ENCODE results near the gene ZIC5. TPM values are rescaled to one million over a fixed set of nuclear protein-coding genes. Genes with fewer than 3 reads are reported as not detected.

ZIC5 gene
- total and polyA plus RNA-seq, 2 of the 13 experiments (the other 11 are each of a cell fraction or from before 2014, with no cell fraction given), result 0.02 to 0.07 TPM

DNA sequence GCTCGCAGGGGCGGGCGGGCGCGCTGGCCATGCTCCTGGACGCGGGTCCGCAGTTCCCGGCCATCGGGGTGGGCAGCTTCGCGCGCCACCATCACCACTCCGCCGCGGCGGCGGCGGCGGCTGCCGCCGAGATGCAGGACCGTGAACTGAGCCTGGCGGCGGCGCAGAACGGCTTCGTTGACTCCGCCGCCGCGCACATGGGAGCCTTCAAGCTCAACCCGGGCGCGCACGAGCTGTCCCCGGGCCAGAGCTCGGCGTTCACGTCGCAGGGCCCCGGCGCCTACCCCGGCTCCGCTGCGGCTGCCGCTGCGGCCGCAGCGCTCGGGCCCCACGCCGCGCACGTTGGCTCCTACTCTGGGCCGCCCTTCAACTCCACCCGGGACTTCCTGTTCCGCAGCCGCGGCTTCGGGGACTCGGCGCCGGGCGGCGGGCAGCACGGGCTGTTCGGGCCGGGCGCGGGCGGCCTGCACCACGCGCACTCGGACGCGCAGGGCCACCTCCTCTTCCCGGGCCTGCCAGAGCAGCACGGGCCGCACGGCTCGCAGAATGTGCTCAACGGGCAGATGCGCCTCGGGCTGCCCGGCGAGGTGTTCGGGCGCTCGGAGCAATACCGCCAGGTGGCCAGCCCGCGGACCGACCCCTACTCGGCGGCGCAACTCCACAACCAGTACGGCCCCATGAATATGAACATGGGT lies 10.6 kb upstream of the ZIC5 start (continued):
- TF ChIP-seq, protein P1, sequence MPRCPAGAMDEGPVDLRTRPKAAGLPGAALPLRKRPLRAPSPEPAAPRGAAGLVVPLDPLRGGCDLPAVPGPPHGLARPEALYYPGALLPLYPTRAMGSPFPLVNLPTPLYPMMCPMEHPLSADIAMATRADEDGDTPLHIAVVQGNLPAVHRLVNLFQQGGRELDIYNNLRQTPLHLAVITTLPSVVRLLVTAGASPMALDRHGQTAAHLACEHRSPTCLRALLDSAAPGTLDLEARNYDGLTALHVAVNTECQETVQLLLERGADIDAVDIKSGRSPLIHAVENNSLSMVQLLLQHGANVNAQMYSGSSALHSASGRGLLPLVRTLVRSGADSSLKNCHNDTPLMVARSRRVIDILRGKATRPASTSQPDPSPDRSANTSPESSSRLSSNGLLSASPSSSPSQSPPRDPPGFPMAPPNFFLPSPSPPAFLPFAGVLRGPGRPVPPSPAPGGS (CRISPR knock-in tag; IDR thresholded peaks at IDR 0.05), result peak; percentile 19; the same call in 1 of the 2 replicates
- no peak for TF ChIP-seq BRF2 (CRISPR knock-in tag; IDR thresholded peaks at IDR 0.05)
- TF ChIP-seq NR2F1 (CRISPR knock-in tag; IDR thresholded peaks at IDR 0.05), result no peak
- TF ChIP-seq MYC (CRISPR knock-in tag; IDR thresholded peaks at IDR 0.05; ENCODE audit: borderline replicate concordance), result no peak
- TF ChIP-seq ZSCAN31 (CRISPR knock-in tag; IDR thresholded peaks at IDR 0.05; ENCODE audit: low read depth), result no peak
- TF ChIP-seq ZNF674 (CRISPR knock-in tag; IDR thresholded peaks at IDR 0.05; ENCODE audit: low read depth), result no peak
- peak; percentile 27; the same call in 1 of the 2 replicates for TF ChIP-seq KDM2A (CRISPR knock-in tag; IDR thresholded peaks at IDR 0.05; ENCODE audit: borderline replicate concordance, low read depth)
- no peak for TF ChIP-seq ZNF652 (CRISPR knock-in tag; IDR thresholded peaks at IDR 0.05; ENCODE audit: borderline replicate concordance, low read depth)
- peak; percentile 27; the same call in 1 of the 2 replicates for TF ChIP-seq SALL1 (CRISPR knock-in tag; IDR thresholded peaks at IDR 0.05)
- TF ChIP-seq ZNF460 (CRISPR knock-in tag; IDR thresholded peaks at IDR 0.05; ENCODE audit: borderline replicate concordance), result no peak
- TF ChIP-seq HDAC6 (IDR thresholded peaks at IDR 0.05; ENCODE audit: low read depth, low read length), result no peak
- no peak for TF ChIP-seq MAZ (IDR thresholded peaks at IDR 0.05; ENCODE audit: borderline replicate concordance, low read depth, low read length)
- 0 out of 2 replicates have a peak, but pooled peaks have one; percentile 26 for TF ChIP-seq MAZ (CRISPR knock-in tag; IDR thresholded peaks at IDR 0.05; ENCODE audit: low read depth)
